Endothelial cell of umbilical vein (primary cell): Measurements from ENCODE around the gene PGR. TPM values are rescaled to one million over a fixed set of nuclear protein-coding genes. Genes with fewer than 3 reads are reported as not detected.

Experiments used
- BruUV-seq: library from RNA; stranded (reverse); fragments of 400-500 nt; replicated peaks from 2 replicates; lab custom pipeline; 2021; lab: Mats Ljungman, UMichigan
- CTCF ChIA-PET: fragments of 300-600, 350-600 bp; sonication (Branson Sonifier 250); formaldehyde crosslinking; loops from one replicate; lab custom pipeline; 2021; ENCODE audit warnings: antibody characterized with exemption, inconsistent platforms; lab: Charles Lee
- POLR2A ChIA-PET: fragments of 300-600, 350-600 bp; sonication (Branson Sonifier 250); formaldehyde crosslinking; loops from one replicate; lab custom pipeline; 2021; ENCODE audit warnings: antibody characterized with exemption, inconsistent platforms; lab: Charles Lee
- DNase-seq: peaks from one replicate; pipeline ENCODE4 v3.0.0-alpha.2; 2011; ENCODE audit warnings: low read depth, low spot score
- FAIRE-seq: peaks from 2 replicates; lab custom pipeline; 2011; peaks lifted over from hg19 to GRCh38; lab: Jason Lieb, UNC
- H2AFZ ChIP-seq: 2 replicates; pipeline ENCODE4 v1.6.0; 2012; ENCODE audit warnings: low read depth, low read length, control low read depth, inconsistent platforms
- H3K27ac ChIP-seq: 2 replicates; pipeline ENCODE4 v1.5.1; 2011; ENCODE audit warnings: low read depth, mild to moderate bottlenecking, control low read depth, low read length, moderate library complexity; ENCODE audit not compliant: insufficient read depth
- H3K27me3 ChIP-seq, 2 experiments: 2 replicates each; pipeline versions ENCODE4 v1.6.0 to v1.6.1; 2011; ENCODE audit warnings: low read length in 2 of 2, mixed read lengths in 1 of 2; ENCODE audit not compliant: control insufficient read depth in 2 of 2, insufficient read depth in 2 of 2
- H3K36me3 ChIP-seq, 2 experiments: 2 replicates in 1 of 2; 3 replicates in 1 of 2; pipeline ENCODE4 v1.5.1; 2011; ENCODE audit warnings: low read length in 2 of 2, mild to moderate bottlenecking in 1 of 2, moderate library complexity in 1 of 2; ENCODE audit not compliant: control insufficient read depth in 2 of 2, insufficient read depth in 2 of 2; ENCODE audit errors: extremely low read depth in 1 of 2
- H3K4me1 ChIP-seq: 3 replicates; pipeline ENCODE4 v1.5.1; 2011; ENCODE audit warnings: mild to moderate bottlenecking, low read length; ENCODE audit not compliant: control insufficient read depth, insufficient read depth; ENCODE audit errors: extremely low read depth
- H3K4me2 ChIP-seq: 2 replicates; pipeline ENCODE4 v1.6.1; 2011; ENCODE audit warnings: low read length, control low read depth, mixed read lengths; ENCODE audit not compliant: insufficient read depth
- H3K4me3 ChIP-seq, 3 experiments: fragments of 200-600 bp in 1 of 3; sonication (generic), shearing (Covaris generic) in 1 of 3; replicated peaks in 1 of 3; 2 replicates each; pipeline ENCODE4 v1.5.1; 2011 to 2016; ENCODE audit warnings: control low read depth in 3 of 3, low read length in 3 of 3, mild to moderate bottlenecking in 2 of 3, inconsistent platforms in 1 of 3, low read depth in 1 of 3, moderate library complexity in 1 of 3; ENCODE audit not compliant: insufficient read depth in 1 of 3
- H3K79me2 ChIP-seq: 2 replicates; pipeline ENCODE4 v1.6.0; 2012; ENCODE audit warnings: low read length, inconsistent platforms; ENCODE audit not compliant: control insufficient read depth, insufficient read depth
- H3K9ac ChIP-seq: replicated peaks from 2 replicates; pipeline ENCODE3; 2011; ENCODE audit warnings: low read length, control low read depth; ENCODE audit not compliant: insufficient read depth; ENCODE audit errors: extremely low read depth
- H3K9me1 ChIP-seq: replicated peaks from 3 replicates; pipeline ENCODE4 v1.6.0; 2011; ENCODE audit warnings: mild to moderate bottlenecking, low read length; ENCODE audit not compliant: control insufficient read depth, insufficient read depth; ENCODE audit errors: extremely low read depth
- H3K9me3 ChIP-seq: replicated peaks from 2 replicates; pipeline ENCODE4 v1.5.1; 2012; ENCODE audit warnings: low read length, inconsistent platforms; ENCODE audit not compliant: control insufficient read depth, insufficient read depth
- H4K20me1 ChIP-seq: replicated peaks from 2 replicates; pipeline ENCODE3; 2011; ENCODE audit warnings: mild to moderate bottlenecking, low read length; ENCODE audit not compliant: control insufficient read depth, insufficient read depth; ENCODE audit errors: extremely low read depth
- EZH2 ChIP-seq: IDR thresholded peaks from 2 replicates; pipeline ENCODE4 v1.6.1; 2012; ENCODE audit warnings: borderline replicate concordance, low read depth, mild to moderate bottlenecking, moderate library complexity, low read length, inconsistent platforms; ENCODE audit not compliant: severe bottlenecking
- FOS ChIP-seq: IDR thresholded peaks from 2 replicates; pipeline ENCODE4 v1.6.1; 2011; ENCODE audit warnings: mild to moderate bottlenecking, low read length, moderate library complexity, borderline replicate concordance; ENCODE audit not compliant: insufficient read depth
- GATA2 ChIP-seq: IDR thresholded peaks from 2 replicates; pipeline ENCODE4 v1.7.0; 2011; ENCODE audit warnings: low read depth, mild to moderate bottlenecking, moderate library complexity, mixed read lengths, low read length; ENCODE audit not compliant: insufficient read length, insufficient read depth
- JUN ChIP-seq: IDR thresholded peaks from 2 replicates; pipeline ENCODE4 v1.6.1; 2011; ENCODE audit warnings: borderline replicate concordance, low read depth; ENCODE audit not compliant: insufficient read length, insufficient read depth
- MYC ChIP-seq: IDR thresholded peaks from one replicate; pipeline ENCODE4 v1.6.1; 2011; ENCODE audit warnings: mild to moderate bottlenecking, low read depth, low read length
- POLR2A ChIP-seq: IDR thresholded peaks from 2 replicates; pipeline ENCODE4 v1.6.1; 2012; ENCODE audit warnings: low read depth, mild to moderate bottlenecking, control low read depth, low read length
- POLR2AphosphoS5 ChIP-seq: IDR thresholded peaks from 2 replicates; pipeline ENCODE4 v1.6.1; 2012; ENCODE audit warnings: low read depth, mild to moderate bottlenecking, control low read depth, low read length, moderate library complexity; ENCODE audit not compliant: insufficient read depth
- dilution Hi-C: fragments of 300-500 bp; cut with MboI; formaldehyde crosslinking; loops from one replicate; pipeline ENCODE4 v1.15.0; 2019; ENCODE audit warnings: low sequenced_read_pairs; ENCODE audit not compliant: extremely low pct_ligation_motif_present
- intact Hi-C: fragments of 100-400 bp; cut with micrococcal nuclease; formaldehyde crosslinking; loops from one replicate; pipeline ENCODE4 v1.10.0; 2022
- polyA plus RNA-seq, 4 experiments: library from polyadenylated mRNA; depleted of rRNA in 3 of 4; stranded (reverse) in 3 of 4; unstranded in 1 of 4; fragments of >200 nt; gene quantifications; 2 replicates each; pipeline versions ENCODE4 v1.2.1 to v1.2.3, GENCODE V29; 2011 to 2012; ENCODE audit warnings: missing spikeins in 1 of 4
- total RNA-seq: library from RNA; stranded (reverse); gene quantifications from 2 replicates; pipeline ENCODE4 v1.2.3, GENCODE V29; 2021
- TF ChIP-seq, protein P1 (sequence below): IDR thresholded peaks from 2 replicates; pipeline ENCODE4 v1.6.1; 2011; ENCODE audit not compliant: insufficient read depth, insufficient read length
- TF ChIP-seq, protein P2 (sequence below), 2 donors: IDR thresholded peaks; 1 replicate in 1 of 2; 2 replicates in 1 of 2; pipeline ENCODE4 v1.5.1; 2011; ENCODE audit warnings: low read length in 2 of 2, mild to moderate bottlenecking in 2 of 2, moderate library complexity in 2 of 2, control low read depth in 1 of 2, inconsistent platforms in 1 of 2, low read depth in 1 of 2; ENCODE audit not compliant: insufficient read depth in 1 of 2; ENCODE audit errors: extremely low read depth in 1 of 2

PGR gene
- total and polyA plus RNA-seq, 2 donors (not counting 3 experiments of a cell fraction or from before 2014, with no cell fraction given), result not detected

DNA sequence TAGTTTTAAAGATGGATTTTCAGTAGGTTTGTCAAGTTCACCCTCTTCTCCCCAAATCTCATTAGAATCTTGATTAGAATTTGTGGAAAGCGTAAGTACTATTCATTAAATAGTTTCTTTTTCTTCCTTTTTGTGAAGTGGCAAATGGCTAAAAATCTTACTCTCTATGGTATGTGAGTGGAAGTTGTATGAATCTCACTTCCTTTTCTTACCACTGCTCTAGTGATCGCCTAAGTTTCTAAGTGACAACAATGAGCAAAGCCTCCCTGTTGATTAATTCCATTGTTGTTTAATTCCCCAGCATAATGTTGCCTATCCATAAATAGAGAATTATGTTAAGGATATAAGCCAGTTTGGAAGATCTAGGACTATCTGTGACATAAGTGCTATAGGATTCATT lies 82.7 kb downstream of the PGR start:
- H2AFZ ChIP-seq, result no peak overlapping the region
- no peaks in the 10 kb centered on the region for H3K79me2 ChIP-seq
- H3K4me1 ChIP-seq, result no peaks in the 10 kb centered on the region
- intact Hi-C loops, result no loop called here
- TF ChIP-seq POLR2A (no peak), FOS (no peak), POLR2AphosphoS5 (no peak), MYC (no peak), EZH2 (no peak), JUN (no peak), GATA2 (no peak)
- TF ChIP-seq, protein P1, sequence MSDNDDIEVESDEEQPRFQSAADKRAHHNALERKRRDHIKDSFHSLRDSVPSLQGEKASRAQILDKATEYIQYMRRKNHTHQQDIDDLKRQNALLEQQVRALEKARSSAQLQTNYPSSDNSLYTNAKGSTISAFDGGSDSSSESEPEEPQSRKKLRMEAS, result no peak
- TF ChIP-seq, protein P2, sequence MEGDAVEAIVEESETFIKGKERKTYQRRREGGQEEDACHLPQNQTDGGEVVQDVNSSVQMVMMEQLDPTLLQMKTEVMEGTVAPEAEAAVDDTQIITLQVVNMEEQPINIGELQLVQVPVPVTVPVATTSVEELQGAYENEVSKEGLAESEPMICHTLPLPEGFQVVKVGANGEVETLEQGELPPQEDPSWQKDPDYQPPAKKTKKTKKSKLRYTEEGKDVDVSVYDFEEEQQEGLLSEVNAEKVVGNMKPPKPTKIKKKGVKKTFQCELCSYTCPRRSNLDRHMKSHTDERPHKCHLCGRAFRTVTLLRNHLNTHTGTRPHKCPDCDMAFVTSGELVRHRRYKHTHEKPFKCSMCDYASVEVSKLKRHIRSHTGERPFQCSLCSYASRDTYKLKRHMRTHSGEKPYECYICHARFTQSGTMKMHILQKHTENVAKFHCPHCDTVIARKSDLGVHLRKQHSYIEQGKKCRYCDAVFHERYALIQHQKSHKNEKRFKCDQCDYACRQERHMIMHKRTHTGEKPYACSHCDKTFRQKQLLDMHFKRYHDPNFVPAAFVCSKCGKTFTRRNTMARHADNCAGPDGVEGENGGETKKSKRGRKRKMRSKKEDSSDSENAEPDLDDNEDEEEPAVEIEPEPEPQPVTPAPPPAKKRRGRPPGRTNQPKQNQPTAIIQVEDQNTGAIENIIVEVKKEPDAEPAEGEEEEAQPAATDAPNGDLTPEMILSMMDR (IDR thresholded peaks at IDR 0.05; ENCODE audit: extremely low read depth in 1 of 2, insufficient read depth in 1 of 2, low read depth in 1 of 2, low read length in 2 of 2), result no peak
- DNase-seq (no peak), FAIRE-seq (no peak)
- no peaks in the 10 kb centered on the region for H3K9me1 ChIP-seq
- H3K4me3 ChIP-seq, result no peak overlapping the region
- no peaks in the 10 kb centered on the region for H3K36me3 ChIP-seq
- H3K9me3 ChIP-seq, result no peaks in the 10 kb centered on the region
- H4K20me1 ChIP-seq, result no peaks in the 10 kb centered on the region
- no peak overlapping the region for H3K4me2 ChIP-seq
- no peak overlapping the region for H3K9ac ChIP-seq
- CTCF ChIA-PET, result no interaction called here
- dilution Hi-C loops, result no loop called here
- H3K27me3 ChIP-seq, result no peaks in the 10 kb centered on the region
- BruUV-seq, result no TSS peak
- no peak overlapping the region for H3K27ac ChIP-seq
- POLR2A ChIA-PET, result no interaction called here
